ENCODE data around the gene NLN.
A peak's percentile ranks its signal among the peaks of the same experiment; 100 is the strongest.

DNA sequence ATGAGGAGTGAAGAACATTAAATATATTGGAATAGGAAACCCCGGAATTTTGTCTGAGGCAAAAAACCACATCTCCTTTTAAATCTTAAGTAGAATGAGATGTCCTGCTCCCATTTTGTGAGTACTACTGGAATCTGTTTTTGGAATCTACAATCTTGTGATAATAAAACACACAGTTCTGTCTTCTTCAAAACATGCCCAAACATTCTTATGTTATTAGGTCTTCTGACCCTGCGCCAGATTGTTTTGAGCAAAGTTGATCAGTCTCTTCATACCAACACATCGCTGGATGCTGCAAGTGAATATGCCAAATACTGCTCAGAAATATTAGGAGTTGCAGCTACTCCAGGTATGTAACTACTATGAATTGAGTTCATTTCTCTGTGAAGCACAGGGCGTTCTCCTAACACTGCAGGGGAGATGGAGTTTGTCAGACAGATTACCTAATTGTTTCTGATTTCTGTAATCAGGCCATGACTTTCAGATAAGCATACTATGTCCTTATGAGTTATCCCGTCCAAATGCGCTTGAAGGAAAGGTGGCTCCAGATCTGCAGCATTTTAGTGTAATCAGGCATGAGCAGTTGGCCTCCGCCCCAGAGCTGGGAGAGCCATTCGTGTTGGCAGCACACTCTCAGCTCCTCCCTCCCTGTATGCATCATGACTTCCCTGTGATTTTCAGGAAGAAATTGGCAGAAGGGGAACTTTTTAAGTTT is 88.0 kb downstream of the NLN start:
- TF ChIP-seq POLR2AphosphoS5 (IDR thresholded peaks at IDR 0.05), result peak in 1 of 3 donors; percentile 45
- TF ChIP-seq, protein P1, sequence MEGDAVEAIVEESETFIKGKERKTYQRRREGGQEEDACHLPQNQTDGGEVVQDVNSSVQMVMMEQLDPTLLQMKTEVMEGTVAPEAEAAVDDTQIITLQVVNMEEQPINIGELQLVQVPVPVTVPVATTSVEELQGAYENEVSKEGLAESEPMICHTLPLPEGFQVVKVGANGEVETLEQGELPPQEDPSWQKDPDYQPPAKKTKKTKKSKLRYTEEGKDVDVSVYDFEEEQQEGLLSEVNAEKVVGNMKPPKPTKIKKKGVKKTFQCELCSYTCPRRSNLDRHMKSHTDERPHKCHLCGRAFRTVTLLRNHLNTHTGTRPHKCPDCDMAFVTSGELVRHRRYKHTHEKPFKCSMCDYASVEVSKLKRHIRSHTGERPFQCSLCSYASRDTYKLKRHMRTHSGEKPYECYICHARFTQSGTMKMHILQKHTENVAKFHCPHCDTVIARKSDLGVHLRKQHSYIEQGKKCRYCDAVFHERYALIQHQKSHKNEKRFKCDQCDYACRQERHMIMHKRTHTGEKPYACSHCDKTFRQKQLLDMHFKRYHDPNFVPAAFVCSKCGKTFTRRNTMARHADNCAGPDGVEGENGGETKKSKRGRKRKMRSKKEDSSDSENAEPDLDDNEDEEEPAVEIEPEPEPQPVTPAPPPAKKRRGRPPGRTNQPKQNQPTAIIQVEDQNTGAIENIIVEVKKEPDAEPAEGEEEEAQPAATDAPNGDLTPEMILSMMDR (IDR thresholded peaks at IDR 0.05), result no peak

All from breast epithelium (tissue), 3 donors.